ENCODE measurements around the gene POU6F2. TPM values are rescaled to one million over a fixed set of nuclear protein-coding genes. Genes with fewer than 3 reads are reported as not detected.
"Not testable (repeated sequence)": the region's sequence is repeated elsewhere in the genome, so short reads cannot be mapped to it uniquely, and the experiment has no call there.

The POU6F2 gene
- total RNA-seq, 1 experiment from 2014 or later: 0.64 TPM

DNA sequence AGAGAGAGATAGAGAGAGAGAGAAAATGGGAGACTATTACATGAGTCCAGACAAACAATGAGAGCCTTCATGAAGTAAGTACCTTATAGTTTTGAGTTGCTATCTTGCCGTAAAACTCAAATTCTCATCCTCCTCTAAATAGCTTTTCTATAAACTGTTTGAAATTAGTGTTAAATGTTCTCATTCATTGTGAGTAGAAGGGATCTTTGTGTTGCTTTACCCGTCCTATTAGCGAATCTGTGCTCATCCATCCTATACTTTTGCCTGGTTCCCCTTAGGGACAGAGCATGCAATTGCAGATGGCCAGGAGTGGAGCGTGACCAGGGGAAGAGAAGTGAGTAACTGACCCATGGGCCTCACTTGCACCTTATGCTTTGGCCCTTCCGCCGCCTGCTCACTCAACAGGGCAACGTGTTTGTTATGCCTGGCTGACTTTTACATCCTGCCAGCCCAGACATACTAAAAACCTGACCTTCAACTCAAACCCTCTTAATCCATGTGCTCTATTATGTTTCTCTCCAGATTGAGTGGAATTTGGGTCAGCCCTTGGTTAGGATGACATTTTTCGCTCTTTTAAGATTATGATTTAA, 344.3 kb downstream of the POU6F2 start:
- Mint-ChIP-seq H3K27ac (ENCODE audit: unreplicated experiment) (no peak overlapping the region), H3K4me1 (ENCODE audit: low read depth, unreplicated experiment) (no peaks in the 10 kb centered on the region), H3K27me3 (ENCODE audit: unreplicated experiment) (peaks cover 26% of the 10 kb centered on the region), H3K4me3 (ENCODE audit: low read depth, unreplicated experiment) (no peak overlapping the region), H3K9me3 (ENCODE audit: low read depth, unreplicated experiment) (no peaks in the 10 kb centered on the region), H3K36me3 (ENCODE audit: insufficient read depth, unreplicated experiment) (no peaks in the 10 kb centered on the region)
- TF ChIP-seq, protein P1, sequence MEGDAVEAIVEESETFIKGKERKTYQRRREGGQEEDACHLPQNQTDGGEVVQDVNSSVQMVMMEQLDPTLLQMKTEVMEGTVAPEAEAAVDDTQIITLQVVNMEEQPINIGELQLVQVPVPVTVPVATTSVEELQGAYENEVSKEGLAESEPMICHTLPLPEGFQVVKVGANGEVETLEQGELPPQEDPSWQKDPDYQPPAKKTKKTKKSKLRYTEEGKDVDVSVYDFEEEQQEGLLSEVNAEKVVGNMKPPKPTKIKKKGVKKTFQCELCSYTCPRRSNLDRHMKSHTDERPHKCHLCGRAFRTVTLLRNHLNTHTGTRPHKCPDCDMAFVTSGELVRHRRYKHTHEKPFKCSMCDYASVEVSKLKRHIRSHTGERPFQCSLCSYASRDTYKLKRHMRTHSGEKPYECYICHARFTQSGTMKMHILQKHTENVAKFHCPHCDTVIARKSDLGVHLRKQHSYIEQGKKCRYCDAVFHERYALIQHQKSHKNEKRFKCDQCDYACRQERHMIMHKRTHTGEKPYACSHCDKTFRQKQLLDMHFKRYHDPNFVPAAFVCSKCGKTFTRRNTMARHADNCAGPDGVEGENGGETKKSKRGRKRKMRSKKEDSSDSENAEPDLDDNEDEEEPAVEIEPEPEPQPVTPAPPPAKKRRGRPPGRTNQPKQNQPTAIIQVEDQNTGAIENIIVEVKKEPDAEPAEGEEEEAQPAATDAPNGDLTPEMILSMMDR (IDR thresholded peaks at IDR 0.05; ENCODE audit: unreplicated experiment): no peak
- intact Hi-C loops (cut with micrococcal nuclease; ENCODE audit: unreplicated experiment): no loop called here
- CTCF ChIA-PET: no interaction called here
- BruUV-seq (replicated peaks): no TSS peak
- no peak for DNase-seq

DNA sequence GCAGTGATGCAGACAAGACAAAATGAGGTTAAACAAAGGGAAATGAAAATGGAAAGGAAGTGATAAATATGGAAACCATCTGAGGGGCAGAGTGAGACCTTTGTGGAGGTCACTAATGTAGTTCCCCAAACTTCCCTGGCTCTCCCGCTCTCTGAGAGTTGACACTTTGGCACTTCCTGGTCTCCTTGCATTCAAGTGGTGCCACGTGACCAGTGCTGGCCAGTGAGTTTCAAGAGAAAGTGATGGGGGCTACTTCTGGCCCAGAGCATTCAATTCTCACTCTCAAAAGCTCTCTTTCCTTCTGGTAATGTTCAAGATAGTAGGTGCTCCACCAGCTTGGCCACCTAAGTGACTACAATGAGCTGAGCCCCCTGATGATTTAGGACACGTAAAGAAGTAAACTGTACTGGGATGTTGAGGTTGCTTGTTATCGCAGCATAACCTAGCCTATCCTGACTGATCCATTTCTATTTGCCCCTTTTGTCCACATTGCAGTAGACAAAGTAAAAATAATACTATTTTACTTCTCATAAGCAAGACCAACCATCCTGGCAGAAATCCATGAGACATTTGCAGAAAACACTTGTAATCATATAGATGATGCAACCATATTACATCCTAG, 346.5 kb downstream of the POU6F2 start:
- peaks cover 26% of the 10 kb centered on the region for H3K27me3 Mint-ChIP-seq (ENCODE audit: unreplicated experiment)
- no peak overlapping the region for H3K27ac Mint-ChIP-seq (ENCODE audit: unreplicated experiment)
- no peaks in the 10 kb centered on the region for H3K36me3 Mint-ChIP-seq (ENCODE audit: insufficient read depth, unreplicated experiment)
- no peaks in the 10 kb centered on the region for H3K9me3 Mint-ChIP-seq (ENCODE audit: low read depth, unreplicated experiment)
- DNase-seq: no peak
- H3K4me1 Mint-ChIP-seq (ENCODE audit: low read depth, unreplicated experiment): no peaks in the 10 kb centered on the region
- TF ChIP-seq, protein P1 (IDR thresholded peaks at IDR 0.05; ENCODE audit: unreplicated experiment): no peak
- no TSS peak for BruUV-seq (replicated peaks)
- CTCF ChIA-PET: no interaction called here
- H3K4me3 Mint-ChIP-seq (ENCODE audit: low read depth, unreplicated experiment): no peak overlapping the region
- intact Hi-C loops (cut with micrococcal nuclease; ENCODE audit: unreplicated experiment): no loop called here

DNA sequence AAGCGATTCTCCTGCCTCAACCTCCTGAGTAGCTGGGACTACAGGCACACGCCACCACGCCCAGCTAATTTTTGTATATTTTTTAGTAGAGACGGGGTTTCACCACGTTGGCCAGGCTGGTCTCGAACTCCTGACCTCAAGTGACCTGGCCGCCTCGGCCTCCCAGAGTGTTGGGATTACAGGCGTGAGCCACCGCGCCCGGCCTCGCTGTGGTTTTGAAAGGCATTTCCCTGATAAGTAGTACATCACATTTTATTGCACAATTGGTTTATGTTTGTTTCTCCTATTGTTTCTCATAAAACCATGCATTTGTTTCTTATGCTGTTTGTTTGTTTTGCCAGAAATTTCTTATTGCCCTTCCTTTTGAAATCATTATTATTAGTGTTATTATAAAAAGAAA, 353.9 kb downstream of the POU6F2 start:
- H3K9me3 Mint-ChIP-seq (ENCODE audit: low read depth, unreplicated experiment); H3K4me3 Mint-ChIP-seq (ENCODE audit: low read depth, unreplicated experiment); CTCF ChIA-PET; intact Hi-C loops (cut with micrococcal nuclease; ENCODE audit: unreplicated experiment); H3K27ac Mint-ChIP-seq (ENCODE audit: unreplicated experiment); DNase-seq; BruUV-seq (replicated peaks); H3K4me1 Mint-ChIP-seq (ENCODE audit: low read depth, unreplicated experiment); H3K36me3 Mint-ChIP-seq (ENCODE audit: insufficient read depth, unreplicated experiment): not testable (repeated sequence)
- peaks cover 37% of the 10 kb centered on the region for H3K27me3 Mint-ChIP-seq (ENCODE audit: unreplicated experiment)

DNA sequence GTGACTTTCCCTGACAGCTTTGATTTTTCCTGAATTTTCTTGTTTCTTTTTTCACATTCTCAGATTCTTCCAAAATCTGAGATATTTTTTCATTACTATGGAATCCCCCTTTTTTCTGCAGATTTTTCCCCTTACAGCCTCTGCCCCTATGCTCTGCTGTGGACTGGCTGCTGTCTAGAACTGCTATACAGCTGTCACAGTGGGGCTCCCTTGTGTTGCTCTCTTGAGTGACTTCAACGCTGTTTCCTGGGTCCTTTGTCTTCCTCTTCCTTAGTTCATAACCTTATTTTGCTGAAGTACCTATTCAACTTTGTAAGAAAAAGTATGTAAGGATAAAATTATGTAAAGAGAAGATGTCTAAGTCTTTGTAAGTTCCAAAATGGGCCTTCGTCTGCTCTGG, 354.4 kb downstream of the POU6F2 start:
- Mint-ChIP-seq H3K4me3 (ENCODE audit: low read depth, unreplicated experiment) (no peak overlapping the region), H3K27ac (ENCODE audit: unreplicated experiment) (no peak overlapping the region), H3K36me3 (ENCODE audit: insufficient read depth, unreplicated experiment) (no peaks in the 10 kb centered on the region), H3K27me3 (ENCODE audit: unreplicated experiment) (peaks cover 39% of the 10 kb centered on the region), H3K9me3 (ENCODE audit: low read depth, unreplicated experiment) (no peaks in the 10 kb centered on the region), H3K4me1 (ENCODE audit: low read depth, unreplicated experiment) (peaks cover 6% of the 10 kb centered on the region)
- no TSS peak for BruUV-seq (replicated peaks)
- no peak for DNase-seq
- intact Hi-C loops (cut with micrococcal nuclease; ENCODE audit: unreplicated experiment): no loop called here
- CTCF ChIA-PET: no interaction called here
- TF ChIP-seq, protein P1 (IDR thresholded peaks at IDR 0.05; ENCODE audit: unreplicated experiment): no peak

DNA sequence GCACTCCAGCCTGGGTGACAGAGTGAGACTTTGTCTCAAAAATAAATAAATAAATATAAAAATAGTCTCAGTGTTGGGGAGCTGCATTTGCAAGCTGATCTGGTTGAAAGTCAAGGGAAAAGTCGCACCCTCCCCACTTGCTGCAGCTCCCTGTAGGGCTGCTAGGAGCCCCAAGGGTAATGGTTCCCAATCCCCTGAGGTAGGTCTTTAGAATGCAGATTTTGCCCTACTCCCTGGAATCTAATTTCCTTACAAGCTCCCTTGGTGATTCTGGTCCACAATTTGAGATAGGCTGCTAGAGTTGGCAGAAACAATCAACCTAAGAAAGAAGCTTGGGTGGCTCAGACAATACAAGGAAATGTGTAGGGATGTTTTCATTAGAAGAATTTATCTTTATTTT, 356.0 kb downstream of the POU6F2 start:
- H3K9me3 Mint-ChIP-seq (ENCODE audit: low read depth, unreplicated experiment): no peaks in the 10 kb centered on the region
- no peak for DNase-seq
- H3K4me3 Mint-ChIP-seq (ENCODE audit: low read depth, unreplicated experiment): no peak overlapping the region
- intact Hi-C loops (cut with micrococcal nuclease; ENCODE audit: unreplicated experiment): no loop called here
- TF ChIP-seq, protein P1 (IDR thresholded peaks at IDR 0.05; ENCODE audit: unreplicated experiment): no peak
- no peaks in the 10 kb centered on the region for H3K36me3 Mint-ChIP-seq (ENCODE audit: insufficient read depth, unreplicated experiment)
- CTCF ChIA-PET: no interaction called here
- H3K4me1 Mint-ChIP-seq (ENCODE audit: low read depth, unreplicated experiment): peaks cover 6% of the 10 kb centered on the region
- H3K27me3 Mint-ChIP-seq (ENCODE audit: unreplicated experiment): peaks cover 39% of the 10 kb centered on the region
- BruUV-seq (replicated peaks): no TSS peak
- no peak overlapping the region for H3K27ac Mint-ChIP-seq (ENCODE audit: unreplicated experiment)
